HG03108 (cell line): ENCODE data around the gene ATP1A4.
"Not testable (repeated sequence)": the region's sequence is repeated elsewhere in the genome, so short reads cannot be mapped to it uniquely, and the experiment has no call there.

Experiments used
- ATAC-seq: cut with Tn5 transposase; IDR thresholded peaks from one replicate; pipeline ENCODE4 v1.9.1; 2021; ENCODE audit warnings: moderate library complexity; ENCODE audit not compliant: unreplicated experiment

Gene ATP1A4

DNA sequence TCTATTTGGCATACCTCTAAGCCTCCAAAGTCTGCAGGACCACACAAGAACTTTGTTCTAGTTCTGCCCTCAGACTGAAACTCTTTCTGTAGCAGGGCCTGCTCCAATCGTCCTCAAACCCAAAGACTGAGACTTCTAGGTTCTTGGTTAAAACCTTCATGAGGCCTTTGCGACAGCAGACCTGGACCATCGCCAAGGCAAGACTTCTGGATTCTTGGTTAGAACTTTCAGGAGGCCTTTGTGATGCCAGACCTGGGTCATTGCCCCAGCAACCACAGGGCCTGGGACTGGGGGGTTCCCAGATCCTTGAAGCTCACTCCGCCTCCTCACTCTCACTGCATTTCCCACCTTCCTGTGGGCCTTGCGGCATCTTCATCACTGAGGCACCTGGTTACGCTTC is at the start of gene ATP1A4:
ATP1A4 (plus strand) TSS at position 301 of the 400 bp plus-strand sequence. CDS start 438 bp downstream, outside the sequence.
- ATAC-seq: no peak

DNA sequence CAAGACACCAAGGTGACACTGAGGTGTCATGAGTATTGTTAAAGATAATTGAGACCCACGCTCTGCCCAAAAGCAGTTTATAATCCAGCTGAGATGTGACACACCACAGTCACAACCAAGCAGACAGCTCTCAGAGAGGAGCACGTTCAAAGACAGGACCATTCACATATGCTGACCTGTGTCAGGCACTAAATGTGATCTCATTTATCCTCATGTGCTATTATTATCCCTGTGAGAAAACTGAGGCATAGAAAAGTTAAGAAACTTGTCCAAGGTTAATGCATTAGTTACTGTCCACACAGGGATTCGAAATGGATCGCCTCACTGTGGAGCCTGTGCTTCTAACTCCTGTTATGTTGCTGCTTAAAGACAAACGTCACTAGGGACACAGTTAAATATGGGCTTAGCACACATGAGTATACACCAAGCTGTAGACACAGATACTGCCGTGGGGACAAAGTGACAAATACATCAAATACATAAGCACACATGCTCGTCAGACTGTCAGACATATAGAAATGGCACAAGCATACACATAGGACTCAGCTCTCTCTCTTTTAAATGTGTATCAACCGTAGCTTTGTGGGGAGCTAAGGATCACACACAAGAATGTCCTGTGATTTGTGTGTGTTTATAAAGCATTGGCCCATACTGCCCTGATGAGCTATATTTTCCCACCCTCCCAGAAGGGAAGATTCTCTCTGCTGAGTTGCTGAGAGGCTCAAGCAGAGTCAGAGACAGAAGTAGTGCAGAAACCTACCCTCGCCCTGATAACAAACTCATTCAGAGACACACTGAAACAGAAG is 49.5 kb upstream of the ATP1A4 start:
- no peak for ATAC-seq

DNA sequence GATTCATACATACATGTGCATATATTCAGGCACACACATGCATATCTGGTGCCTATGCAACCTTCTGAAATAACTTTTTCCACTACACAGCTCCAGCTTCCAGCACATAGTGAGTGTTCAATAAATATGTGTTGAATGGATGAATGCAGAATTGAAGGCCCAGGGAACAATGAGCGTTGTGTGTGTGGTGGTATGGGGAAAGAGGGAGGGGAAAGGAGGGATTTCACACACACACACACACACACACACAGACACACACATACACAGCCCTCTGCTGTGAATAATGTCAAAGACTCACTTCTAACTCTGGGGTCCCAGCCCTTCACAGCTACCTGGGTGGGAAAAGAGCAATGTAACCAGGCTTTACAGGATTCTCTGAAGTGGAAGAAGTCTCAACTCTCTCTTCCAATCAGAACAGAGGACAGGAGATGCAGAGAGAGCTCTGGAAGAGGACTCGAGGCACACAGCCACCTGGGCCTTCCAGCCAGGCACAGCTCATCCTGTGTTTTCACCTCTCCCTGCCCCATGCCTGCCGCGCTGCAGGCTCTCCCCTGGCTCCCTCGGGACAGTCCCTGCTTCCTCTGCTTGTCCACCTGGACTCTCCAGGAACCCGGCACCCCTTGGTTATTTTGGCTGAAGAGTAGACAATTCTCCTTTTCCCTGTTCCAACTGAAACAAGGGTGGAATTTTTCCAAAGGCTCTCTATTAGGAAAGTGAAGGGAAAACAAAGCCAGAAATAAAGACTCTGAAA is 47.6 kb upstream of the ATP1A4 start:
- ATAC-seq: no peak

DNA sequence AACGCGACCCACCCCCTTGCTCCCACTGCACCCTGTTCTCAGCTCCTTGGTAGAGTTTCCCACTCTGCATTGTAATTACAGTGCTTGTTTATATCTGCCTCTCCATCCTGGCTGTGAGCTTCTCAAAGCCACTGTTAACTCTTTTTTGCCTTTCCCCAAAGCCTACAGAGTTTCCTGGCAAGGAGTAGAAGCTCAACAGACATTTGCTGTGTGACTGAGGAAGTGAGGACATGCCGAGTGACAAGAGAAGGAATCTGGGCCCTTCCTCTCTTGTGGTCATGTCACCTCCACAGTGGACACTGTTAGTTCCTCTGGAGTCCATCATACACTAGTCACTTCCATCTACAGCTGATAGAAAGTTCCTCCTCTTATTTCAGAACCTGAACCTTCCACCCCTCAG is 46.9 kb upstream of the ATP1A4 start:
- no peak for ATAC-seq

DNA sequence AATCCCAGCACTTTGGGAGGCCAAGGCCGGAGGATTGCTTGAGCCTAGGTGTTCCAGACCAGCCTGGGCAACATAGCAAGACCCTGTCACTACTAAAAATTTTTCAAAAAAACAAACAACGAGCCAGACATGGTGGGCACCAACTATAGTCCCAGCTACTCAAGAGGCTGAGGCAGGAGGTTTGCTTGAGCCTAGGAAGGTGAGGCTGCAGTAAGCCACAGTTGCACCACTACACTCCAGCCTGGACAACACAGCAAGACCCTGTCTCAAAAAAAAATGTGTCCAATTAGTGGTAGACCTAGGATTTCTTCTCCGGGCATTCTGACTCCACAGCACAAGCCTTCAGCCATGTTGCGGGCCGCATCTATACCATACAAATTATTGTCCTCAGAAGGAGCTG is 46.2 kb upstream of the ATP1A4 start:
- ATAC-seq: no peak

DNA sequence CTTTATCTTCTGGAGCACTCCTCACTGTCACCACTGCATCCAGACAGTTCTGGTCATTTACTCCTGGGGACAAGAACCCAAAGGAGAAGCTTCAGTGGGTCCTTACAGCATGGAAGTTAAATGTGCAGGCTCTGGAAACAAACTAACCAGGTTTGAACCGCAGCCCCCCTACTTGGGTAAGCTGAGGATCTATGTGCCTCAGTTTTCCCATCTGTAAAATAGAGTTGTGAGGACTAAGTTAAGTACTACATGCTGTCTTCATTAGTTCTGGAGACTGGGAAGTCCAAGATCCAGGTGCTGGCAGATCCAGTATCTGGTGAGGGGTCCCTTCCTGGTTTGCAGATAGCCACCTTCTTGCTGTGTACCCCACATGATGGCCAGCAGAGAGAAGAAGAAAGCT is 43.9 kb upstream of the ATP1A4 start:
- ATAC-seq: no peak

DNA sequence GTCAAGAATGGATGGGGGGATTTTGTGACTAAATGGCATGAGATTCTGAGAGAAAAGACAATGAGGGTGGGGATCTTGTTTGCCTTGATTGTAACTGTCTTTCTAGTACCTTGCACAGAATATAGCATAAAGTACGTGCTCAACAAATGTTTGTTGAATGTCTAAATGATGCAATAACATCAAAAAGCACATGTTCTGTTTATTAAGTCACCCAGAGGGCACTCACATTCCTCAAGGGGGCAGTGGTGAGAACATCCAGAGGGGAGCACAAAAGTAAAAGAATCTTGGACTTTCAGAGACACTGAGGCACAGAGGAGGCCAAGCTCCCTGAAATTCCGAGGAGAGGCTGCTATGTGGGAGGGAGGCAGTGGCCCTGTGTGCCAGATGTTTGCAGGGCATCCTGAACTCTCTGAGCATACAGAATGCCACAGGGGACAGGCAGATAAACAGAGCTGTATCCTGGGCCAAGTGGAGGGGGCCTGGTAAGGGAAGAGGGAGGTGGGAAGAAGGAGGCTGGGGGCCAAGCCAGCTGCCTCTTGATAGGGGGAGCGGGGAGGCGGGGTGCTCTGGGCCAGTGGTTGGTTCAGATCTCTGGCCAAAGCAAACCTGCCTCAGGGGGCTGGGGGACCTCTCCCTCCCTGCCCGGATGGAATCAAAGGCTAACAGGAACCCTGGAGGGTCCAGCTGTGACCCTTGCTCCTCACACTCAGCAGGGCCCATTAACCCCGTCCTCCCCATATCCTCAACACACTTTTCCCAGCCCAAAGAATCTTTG is 42.3 kb upstream of the ATP1A4 start:
- no peak for ATAC-seq

DNA sequence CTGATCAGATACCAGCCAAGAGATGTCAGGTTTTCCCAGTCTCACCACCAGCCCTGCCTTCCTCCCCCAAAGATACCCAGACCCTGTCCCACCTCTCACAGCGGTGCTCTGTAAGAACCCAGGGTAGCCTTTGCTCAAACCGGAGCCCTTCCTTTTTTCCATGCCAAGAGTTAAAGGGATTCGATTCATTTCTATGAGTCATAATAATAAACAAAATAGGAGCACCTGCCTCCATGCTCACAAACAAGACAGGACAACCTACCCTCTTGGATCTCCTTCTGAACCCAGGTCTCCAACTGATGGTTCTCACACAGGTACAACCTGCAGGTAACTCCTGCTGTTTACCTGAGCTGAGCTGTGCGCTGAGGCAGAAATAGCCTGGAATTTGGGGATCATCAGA is 41.7 kb upstream of the ATP1A4 start:
- no peak for ATAC-seq

DNA sequence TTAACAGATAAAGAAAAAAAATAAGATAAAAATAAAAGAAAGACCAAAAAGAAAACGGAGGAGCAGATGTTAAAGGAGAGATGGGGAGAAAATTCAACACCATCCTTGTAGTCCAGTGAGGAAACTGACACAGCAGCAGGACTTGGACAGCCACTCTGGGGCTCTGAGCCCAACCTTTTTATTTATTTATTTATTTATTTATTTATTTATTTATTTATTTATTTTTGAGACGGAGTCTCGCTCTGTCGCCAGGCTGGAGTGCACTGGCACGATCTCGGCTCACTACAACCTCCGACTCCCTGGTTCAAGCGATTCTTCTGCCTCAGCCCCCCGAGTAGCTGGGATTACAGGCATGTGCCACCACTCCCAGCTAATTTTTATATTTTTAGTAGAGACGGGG is 39.9 kb upstream of the ATP1A4 start:
- ATAC-seq: not testable (repeated sequence)

DNA sequence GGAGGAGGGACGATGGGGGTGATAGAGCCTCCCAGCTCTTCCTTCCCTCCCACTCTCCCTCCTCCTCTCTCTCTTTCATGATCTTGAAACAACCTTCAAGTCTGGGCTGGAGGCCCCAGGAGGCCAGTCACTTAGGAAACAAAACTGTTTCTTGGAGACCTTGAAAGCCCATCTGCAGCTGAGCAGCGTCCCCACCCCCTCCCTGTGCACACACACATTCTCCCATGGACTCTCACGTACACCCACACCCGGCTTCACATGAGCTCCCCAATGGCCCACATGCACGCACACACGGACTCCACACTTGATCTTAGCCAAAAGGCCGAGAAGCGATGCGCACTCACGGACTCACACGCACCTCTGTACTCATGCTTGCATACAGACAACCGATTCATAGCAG is 39.0 kb upstream of the ATP1A4 start:
- ATAC-seq: no peak

DNA sequence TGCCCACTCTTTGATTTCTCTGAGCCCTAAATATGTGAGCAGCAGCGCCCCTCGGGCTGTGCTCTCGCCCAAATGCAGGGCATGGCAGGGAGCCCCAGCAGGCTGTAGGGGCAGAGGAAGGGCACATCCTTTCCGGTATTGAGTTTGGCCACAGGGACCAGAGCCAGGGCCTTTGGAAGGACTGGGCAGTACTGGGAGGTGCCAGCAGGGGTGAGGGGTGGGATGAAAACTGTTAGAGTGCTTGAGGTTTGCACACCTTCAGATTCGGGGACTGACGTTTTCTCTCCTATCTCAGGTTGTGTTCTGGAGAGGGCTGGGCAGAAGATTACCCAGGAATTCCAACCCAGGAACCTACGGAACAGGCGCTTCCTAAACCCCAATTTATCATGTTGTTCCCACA is 38.0 kb upstream of the ATP1A4 start:
- ATAC-seq: no peak

DNA sequence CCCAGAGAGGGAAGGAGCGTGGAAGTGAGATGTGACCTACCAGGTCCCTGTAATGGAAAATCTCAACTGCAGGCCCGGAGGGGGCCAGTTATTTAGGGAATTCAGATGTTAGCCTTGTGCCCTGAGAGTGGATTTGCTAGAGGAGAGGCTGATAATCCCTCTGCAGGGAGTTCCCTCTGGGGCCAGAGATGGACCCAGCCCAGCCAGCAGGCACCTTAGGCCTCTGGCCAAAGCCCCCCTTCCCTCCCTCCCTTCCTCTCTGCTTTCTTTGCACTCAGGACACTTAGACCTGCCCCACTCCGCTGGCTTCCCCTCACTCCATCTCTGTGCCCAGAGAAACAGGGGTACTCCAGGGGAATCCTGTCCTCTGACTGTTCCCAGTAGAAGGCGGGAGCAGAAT is 37.3 kb upstream of the ATP1A4 start:
- ATAC-seq: no peak

DNA sequence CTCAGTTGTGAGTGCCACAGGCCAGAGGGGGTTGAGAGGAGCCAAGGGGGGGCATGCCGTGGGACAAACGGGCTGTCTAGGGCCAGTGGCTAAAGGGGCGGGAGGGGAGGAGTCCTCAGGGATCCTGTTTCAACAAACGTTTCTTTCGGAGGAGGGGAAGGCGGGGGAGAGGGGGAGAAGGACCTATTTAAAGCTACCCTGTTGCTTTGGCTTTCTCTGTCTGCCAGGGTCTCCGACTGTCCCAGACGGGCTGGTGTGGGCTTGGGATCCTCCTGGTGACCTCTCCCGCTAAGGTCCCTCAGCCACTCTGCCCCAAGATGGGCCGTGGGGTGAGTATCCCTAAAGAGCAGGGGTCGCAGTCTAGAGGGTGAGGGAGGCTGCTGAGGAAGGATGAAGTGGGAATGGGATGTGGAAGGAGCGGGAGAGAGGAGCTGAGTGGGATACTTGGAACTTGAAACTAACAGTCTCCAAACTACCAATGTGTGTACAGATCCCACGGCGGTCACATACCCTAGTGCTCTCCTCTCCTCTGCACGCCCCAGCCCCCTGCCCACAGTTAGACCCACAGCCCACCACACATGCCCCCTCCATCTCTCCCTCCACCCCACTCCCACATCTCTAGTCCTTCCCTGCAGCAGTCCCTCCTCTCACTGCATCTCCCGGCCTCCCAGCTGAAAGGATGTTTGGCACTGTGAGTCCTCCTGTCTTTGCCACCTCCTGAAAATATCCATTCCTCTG is 35.7 kb upstream of the ATP1A4 start, which contains the start of gene ATP1A2:
ATP1A2 (plus strand) TSS at position 215 of the 738 bp plus-strand sequence; CDS start at position 318, 103 bp downstream.
- ATAC-seq: no peak

DNA sequence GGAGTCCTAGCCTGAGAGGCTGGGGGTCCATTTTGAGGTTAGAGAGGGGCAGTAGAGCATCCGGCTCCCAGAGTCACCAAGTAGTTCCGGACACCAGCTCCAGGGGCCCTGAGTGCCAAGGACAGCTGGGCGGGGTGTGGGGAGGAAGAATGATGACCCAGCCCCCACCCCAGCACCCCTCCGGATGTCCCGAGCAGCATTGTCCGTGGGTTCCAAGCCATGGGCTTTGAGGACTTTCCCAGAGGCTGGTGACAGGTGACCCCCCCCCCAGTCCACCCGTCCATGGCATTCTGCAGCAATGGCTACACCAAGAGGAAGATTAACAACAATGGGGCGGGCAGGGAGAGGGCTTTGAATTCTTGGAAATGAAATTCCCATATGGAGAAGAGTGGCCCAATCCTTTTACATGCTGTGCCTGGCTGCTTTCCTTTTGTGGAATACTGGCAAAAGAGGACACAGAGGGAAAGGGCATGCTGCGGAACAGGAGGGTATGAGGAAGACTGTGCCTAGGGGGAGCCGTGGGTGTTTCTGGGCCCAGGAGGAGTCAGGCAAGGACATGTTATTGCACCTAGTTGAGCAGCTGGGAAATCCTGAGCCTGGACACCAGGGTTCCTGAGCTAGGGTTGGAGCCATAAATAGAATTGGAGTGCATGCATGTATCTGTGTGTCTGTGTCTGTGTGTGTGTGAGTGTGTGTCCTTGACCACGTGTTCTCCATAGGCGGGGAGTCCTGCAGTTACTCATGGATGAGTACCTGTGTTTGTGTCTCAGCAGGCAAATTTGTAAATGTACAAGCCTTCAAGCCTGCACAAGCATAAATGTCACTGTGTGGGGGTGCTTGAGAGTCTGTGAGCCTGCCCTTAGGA is 34.9 kb upstream of the ATP1A4 start:
- no peak for ATAC-seq

DNA sequence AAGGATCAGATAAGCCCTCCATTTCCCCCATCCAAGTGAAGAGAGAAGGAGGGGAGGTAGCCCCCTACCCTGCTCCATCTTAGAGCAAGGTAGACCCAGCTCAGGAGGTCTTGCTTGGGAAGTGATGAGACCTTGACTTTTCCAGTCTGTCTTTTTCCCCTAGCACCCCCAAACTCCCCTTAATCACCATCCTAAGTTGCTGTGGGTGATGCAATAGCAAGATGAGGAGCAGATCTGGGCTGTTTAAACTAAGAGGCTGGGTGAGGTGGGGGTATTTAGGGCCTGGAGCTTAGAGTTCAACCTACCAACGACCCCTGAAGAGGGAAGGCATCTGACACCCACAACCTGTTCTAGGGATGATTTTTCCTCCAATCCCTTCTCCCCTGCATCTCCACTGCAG is 34.1 kb upstream of the ATP1A4 start:
- ATAC-seq: no peak

DNA sequence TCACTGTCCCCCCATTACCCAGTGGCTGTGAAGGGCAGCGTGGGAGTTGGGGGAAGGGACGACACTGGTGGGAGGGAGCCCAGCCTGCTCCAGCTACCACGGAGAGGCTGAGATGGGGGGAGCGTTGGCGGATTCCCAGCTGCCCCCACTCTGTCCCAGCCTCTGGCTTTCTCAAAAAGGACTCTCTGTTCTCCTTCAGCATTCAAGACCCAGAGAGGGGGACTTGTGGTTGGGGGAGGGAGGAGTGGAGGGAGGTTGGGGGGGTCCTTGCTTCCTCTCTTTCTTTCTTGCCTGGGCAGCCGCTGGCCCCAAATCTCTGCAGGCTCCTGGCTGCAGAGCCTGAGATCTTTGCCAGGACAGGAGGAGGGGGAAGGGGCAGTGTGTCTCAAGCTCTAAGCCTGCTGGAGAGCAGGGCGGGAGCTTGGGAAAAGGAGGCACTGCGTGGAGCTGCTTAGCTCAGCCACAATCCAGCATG is 33.7 kb upstream of the ATP1A4 start:
- ATAC-seq: no peak

DNA sequence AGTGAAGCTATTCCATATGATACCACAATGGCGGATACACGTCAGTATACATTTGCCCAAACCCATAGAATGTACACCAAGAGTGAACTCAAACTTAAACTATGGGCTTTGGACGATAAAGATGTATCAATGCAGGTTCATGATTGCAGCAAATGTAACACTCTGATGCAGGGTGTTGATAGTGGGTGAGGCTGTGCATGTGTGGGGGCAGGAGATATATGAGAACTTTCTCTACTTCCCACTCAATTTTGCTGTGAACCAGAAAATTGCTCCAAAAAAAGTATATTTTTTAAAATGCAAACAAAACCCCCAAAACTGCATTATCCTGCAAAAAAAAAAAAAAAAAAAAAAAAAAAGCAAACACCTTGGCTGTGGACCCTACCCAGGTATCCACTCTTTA is 32.5 kb upstream of the ATP1A4 start:
- no peak for ATAC-seq

DNA sequence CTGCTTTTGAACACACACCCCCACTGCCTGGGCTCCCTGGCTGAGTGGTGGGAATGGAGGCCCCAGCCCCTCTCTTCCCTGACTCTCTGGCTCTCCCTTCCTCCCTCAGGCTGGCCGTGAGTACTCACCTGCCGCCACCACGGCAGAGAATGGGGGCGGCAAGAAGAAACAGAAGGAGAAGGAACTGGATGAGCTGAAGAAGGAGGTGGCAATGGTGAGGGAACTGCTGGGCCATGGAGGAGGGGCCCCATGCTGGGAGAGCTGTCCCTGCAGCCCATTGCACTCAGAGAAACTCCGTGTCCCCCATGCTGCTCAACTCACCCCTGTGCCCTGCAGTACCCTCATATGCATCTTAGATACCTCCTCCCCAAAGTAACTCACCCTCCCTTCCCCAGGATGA is 30.6 kb upstream of the ATP1A4 start:
- no peak for ATAC-seq

DNA sequence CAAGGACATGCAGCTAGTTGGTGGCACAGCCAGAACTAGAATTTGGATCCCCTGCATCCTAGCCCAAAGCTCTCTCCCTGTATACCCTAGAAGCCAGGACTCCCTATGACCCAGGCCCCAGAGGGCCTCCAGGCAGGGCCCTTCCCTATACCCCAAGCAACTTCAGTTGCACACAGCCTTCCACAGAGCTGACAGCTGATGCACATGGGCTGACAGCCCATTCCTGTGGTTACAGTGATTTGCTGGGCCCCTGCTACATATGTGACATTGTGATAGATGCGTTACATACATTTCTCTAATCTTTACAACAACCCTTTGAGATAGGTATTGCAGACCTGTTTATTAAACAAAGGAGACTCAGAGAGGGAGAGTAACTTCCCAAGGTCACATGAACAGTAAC is 30.0 kb upstream of the ATP1A4 start:
- ATAC-seq: no peak
